HepG2 (cell line): ENCODE results near the gene CPA5. TPM values are rescaled to one million over a fixed set of nuclear protein-coding genes. Genes with fewer than 3 reads are reported as not detected.

Source experiments
- NR2F6 ChIP-seq, 2 experiments: IDR thresholded peaks; 2 replicates each; pipeline ENCODE4 v1.6.1; 2016; ENCODE audit warnings: antibody characterized with exemption in 1 of 2, mild to moderate bottlenecking in 1 of 2
- polyA plus RNA-seq, 8 experiments: library from polyadenylated mRNA; depleted of rRNA in 3 of 8; stranded (reverse) in 7 of 8; unstranded in 1 of 8; fragments of >200 nt; fragmentation: Illumina TruSeq in 4 of 8; extraction: Trizol in 4 of 8; gene quantifications; 2 replicates each; pipeline versions ENCODE4 v1.2.1 to v1.2.3, GENCODE V29; 2011 to 2016; ENCODE audit warnings: low read depth in 4 of 8, missing spikeins in 1 of 8, mixed read lengths in 1 of 8; ENCODE audit not compliant: insufficient read depth in 1 of 8
- total RNA-seq, 5 experiments: library from RNA; depleted of rRNA; stranded (reverse); fragments of >200 nt; fragmentation: Illumina TruSeq; extraction: Trizol; gene quantifications; 2 replicates each; pipeline ENCODE4 v1.2.3, GENCODE V29; 2016; ENCODE audit warnings: low read depth in 1 of 5
- TF ChIP-seq, protein P1 (sequence below): sonication (generic); formaldehyde crosslinking; IDR thresholded peaks from 2 replicates; pipeline ENCODE4 v1.5.0; 2020; ENCODE audit warnings: mild to moderate bottlenecking, missing genetic modification reagents, borderline replicate concordance
- TF ChIP-seq, protein P2 (sequence below): sonication (generic); formaldehyde crosslinking; conservative IDR thresholded peaks from 2 replicates; pipeline ENCODE4 v1.4.0; 2020; ENCODE audit warnings: missing genetic modification reagents

The CPA5 gene
- total and polyA plus RNA-seq, 2 of the 13 experiments (the other 11 are each of a cell fraction or from before 2014, with no cell fraction given) = 0.48 TPM; not detected in 1

GRCh38 chr7:130303551-130303950 lies 41.1 kb upstream of the CPA5 start (continued):
- TF ChIP-seq, protein P1, sequence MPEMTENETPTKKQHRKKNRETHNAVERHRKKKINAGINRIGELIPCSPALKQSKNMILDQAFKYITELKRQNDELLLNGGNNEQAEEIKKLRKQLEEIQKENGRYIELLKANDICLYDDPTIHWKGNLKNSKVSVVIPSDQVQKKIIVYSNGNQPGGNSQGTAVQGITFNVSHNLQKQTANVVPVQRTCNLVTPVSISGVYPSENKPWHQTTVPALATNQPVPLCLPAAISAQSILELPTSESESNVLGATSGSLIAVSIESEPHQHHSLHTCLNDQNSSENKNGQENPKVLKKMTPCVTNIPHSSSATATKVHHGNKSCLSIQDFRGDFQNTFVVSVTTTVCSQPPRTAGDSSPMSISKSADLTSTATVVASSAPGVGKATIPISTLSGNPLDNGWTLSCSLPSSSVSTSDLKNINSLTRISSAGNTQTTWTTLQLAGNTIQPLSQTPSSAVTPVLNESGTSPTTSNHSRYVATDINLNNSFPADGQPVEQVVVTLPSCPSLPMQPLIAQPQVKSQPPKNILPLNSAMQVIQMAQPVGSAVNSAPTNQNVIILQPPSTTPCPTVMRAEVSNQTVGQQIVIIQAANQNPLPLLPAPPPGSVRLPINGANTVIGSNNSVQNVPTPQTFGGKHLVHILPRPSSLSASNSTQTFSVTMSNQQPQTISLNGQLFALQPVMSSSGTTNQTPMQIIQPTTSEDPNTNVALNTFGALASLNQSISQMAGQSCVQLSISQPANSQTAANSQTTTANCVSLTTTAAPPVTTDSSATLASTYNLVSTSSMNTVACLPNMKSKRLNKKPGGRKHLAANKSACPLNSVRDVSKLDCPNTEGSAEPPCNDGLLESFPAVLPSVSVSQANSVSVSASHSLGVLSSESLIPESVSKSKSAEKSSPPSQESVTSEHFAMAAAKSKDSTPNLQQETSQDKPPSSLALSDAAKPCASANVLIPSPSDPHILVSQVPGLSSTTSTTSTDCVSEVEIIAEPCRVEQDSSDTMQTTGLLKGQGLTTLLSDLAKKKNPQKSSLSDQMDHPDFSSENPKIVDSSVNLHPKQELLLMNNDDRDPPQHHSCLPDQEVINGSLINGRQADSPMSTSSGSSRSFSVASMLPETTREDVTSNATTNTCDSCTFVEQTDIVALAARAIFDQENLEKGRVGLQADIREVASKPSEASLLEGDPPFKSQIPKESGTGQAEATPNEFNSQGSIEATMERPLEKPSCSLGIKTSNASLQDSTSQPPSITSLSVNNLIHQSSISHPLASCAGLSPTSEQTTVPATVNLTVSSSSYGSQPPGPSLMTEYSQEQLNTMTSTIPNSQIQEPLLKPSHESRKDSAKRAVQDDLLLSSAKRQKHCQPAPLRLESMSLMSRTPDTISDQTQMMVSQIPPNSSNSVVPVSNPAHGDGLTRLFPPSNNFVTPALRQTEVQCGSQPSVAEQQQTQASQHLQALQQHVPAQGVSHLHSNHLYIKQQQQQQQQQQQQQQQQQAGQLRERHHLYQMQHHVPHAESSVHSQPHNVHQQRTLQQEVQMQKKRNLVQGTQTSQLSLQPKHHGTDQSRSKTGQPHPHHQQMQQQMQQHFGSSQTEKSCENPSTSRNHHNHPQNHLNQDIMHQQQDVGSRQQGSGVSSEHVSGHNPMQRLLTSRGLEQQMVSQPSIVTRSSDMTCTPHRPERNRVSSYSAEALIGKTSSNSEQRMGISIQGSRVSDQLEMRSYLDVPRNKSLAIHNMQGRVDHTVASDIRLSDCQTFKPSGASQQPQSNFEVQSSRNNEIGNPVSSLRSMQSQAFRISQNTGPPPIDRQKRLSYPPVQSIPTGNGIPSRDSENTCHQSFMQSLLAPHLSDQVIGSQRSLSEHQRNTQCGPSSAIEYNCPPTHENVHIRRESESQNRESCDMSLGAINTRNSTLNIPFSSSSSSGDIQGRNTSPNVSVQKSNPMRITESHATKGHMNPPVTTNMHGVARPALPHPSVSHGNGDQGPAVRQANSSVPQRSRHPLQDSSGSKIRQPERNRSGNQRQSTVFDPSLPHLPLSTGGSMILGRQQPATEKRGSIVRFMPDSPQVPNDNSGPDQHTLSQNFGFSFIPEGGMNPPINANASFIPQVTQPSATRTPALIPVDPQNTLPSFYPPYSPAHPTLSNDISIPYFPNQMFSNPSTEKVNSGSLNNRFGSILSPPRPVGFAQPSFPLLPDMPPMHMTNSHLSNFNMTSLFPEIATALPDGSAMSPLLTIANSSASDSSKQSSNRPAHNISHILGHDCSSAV (CRISPR knock-in tag) = no peak
- TF ChIP-seq, protein P2, sequence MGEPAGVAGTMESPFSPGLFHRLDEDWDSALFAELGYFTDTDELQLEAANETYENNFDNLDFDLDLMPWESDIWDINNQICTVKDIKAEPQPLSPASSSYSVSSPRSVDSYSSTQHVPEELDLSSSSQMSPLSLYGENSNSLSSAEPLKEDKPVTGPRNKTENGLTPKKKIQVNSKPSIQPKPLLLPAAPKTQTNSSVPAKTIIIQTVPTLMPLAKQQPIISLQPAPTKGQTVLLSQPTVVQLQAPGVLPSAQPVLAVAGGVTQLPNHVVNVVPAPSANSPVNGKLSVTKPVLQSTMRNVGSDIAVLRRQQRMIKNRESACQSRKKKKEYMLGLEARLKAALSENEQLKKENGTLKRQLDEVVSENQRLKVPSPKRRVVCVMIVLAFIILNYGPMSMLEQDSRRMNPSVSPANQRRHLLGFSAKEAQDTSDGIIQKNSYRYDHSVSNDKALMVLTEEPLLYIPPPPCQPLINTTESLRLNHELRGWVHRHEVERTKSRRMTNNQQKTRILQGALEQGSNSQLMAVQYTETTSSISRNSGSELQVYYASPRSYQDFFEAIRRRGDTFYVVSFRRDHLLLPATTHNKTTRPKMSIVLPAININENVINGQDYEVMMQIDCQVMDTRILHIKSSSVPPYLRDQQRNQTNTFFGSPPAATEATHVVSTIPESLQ (CRISPR knock-in tag) = no peak
- TF ChIP-seq NR2F6 (IDR thresholded peaks at IDR 0.05) (no peak), NR2F6 (CRISPR knock-in tag; IDR thresholded peaks at IDR 0.05) (no peak)
